Measurements from ENCODE around the gene SPATA21. TPM values are rescaled to one million over a fixed set of nuclear protein-coding genes. Genes with fewer than 3 reads are reported as not detected.

The SPATA21 gene
- total RNA-seq, 1 donor from 2014 or later: not detected

- no peak for TF ChIP-seq CTCF (IDR thresholded peaks at IDR 0.05; ENCODE audit: insufficient read depth, low read depth, low read length)
Measured at GRCh38 chr1:16451841-16452528, 14.8 kb upstream of the SPATA21 start.

GRCh38 chr1:16450863-16451481 is 13.7 kb upstream of the SPATA21 start:
- no peaks in the 10 kb centered on the region for H3K27me3 Mint-ChIP-seq (ENCODE audit: low read depth, unreplicated experiment)

More at GRCh38 chr1:16451841-16452528, 14.8 kb upstream of the SPATA21 start:
- Histone ChIP-seq H3K36me3 (ENCODE audit: insufficient read depth, low read length) (peaks cover 53% of the 10 kb centered on the region), H3K4me3 (ENCODE audit: insufficient read depth, low read depth, low read length) (no peak overlapping the region), H3K9ac (ENCODE audit: low read length) (no peak overlapping the region), H3K9me3 (ENCODE audit: insufficient read depth, low read depth, low read length) (no peaks in the 10 kb centered on the region), H3K4me1 (ENCODE audit: insufficient read depth, low read length) (no peaks in the 10 kb centered on the region), H4K20me1 (ENCODE audit: insufficient read depth, low read length) (peaks cover 70% of the 10 kb centered on the region), H2AFZ (ENCODE audit: low read depth, low read length) (no peak overlapping the region), H3K27ac (ENCODE audit: low read depth, low read length) (no peak overlapping the region), H3K79me2 (ENCODE audit: insufficient read depth, low read length) (peaks cover 36% of the 10 kb centered on the region), H3K4me2 (ENCODE audit: low read length) (no peak overlapping the region), H3K27me3 (ENCODE audit: insufficient read depth, low read length) (no peaks in the 10 kb centered on the region)
- H3K27ac Mint-ChIP-seq (ENCODE audit: unreplicated experiment): peak overlapping the region; percentile 2
- DNase-seq (ENCODE audit: low read depth) (no peak), FAIRE-seq (no peak)
- peaks cover 4% of the 10 kb centered on the region for H3K4me1 Mint-ChIP-seq (ENCODE audit: low read depth, unreplicated experiment)
- no peaks in the 10 kb centered on the region for H3K9me3 Mint-ChIP-seq (ENCODE audit: unreplicated experiment)
- H3K27me3 Mint-ChIP-seq (ENCODE audit: low read depth, unreplicated experiment): no peaks in the 10 kb centered on the region
- no peak overlapping the region for H3K4me3 Mint-ChIP-seq (ENCODE audit: unreplicated experiment)
- H3K36me3 Mint-ChIP-seq (ENCODE audit: low read depth, unreplicated experiment): peaks cover 41% of the 10 kb centered on the region

More at GRCh38 chr1:16450863-16451481, 13.7 kb upstream of the SPATA21 start:
- no peak overlapping the region for H3K4me3 ChIP-seq (ENCODE audit: insufficient read depth, low read depth, low read length)
- peaks cover 42% of the 10 kb centered on the region for H3K79me2 ChIP-seq (ENCODE audit: insufficient read depth, low read length)
- Mint-ChIP-seq H3K27ac (ENCODE audit: unreplicated experiment) (no peak overlapping the region), H3K4me1 (ENCODE audit: low read depth, unreplicated experiment) (peaks cover 4% of the 10 kb centered on the region), H3K36me3 (ENCODE audit: low read depth, unreplicated experiment) (peaks cover 37% of the 10 kb centered on the region), H3K9me3 (ENCODE audit: unreplicated experiment) (no peaks in the 10 kb centered on the region), H3K4me3 (ENCODE audit: unreplicated experiment) (no peak overlapping the region)
- DNase-seq (ENCODE audit: low read depth) (no peak), FAIRE-seq (no peak)
- H3K9me3 ChIP-seq (ENCODE audit: insufficient read depth, low read depth, low read length): no peaks in the 10 kb centered on the region
- no peak overlapping the region for H3K27ac ChIP-seq (ENCODE audit: low read depth, low read length)
- no peak overlapping the region for H3K9ac ChIP-seq (ENCODE audit: low read length)
- no peaks in the 10 kb centered on the region for H3K4me1 ChIP-seq (ENCODE audit: insufficient read depth, low read length)
- peaks cover 69% of the 10 kb centered on the region for H4K20me1 ChIP-seq (ENCODE audit: insufficient read depth, low read length)
- peaks cover 46% of the 10 kb centered on the region for H3K36me3 ChIP-seq (ENCODE audit: insufficient read depth, low read length)
- TF ChIP-seq CTCF (IDR thresholded peaks at IDR 0.05; ENCODE audit: insufficient read depth, low read depth, low read length): no peak
- H3K4me2 ChIP-seq (ENCODE audit: low read length): no peak overlapping the region
- no peaks in the 10 kb centered on the region for H3K27me3 ChIP-seq (ENCODE audit: insufficient read depth, low read length)
- no peak overlapping the region for H2AFZ ChIP-seq (ENCODE audit: low read depth, low read length)
